HFF-Myc (cell line): ENCODE results near the gene CPNE5.

Experiments used
- DNase-seq: peaks from one replicate; pipeline ENCODE4 v3.0.0-alpha.2; 2011; ENCODE audit warnings: low read depth; ENCODE audit errors: extremely low read depth
- H3K4me3 ChIP-seq: replicated peaks from 2 replicates; pipeline ENCODE4 v1.5.1; 2011; ENCODE audit warnings: low read depth, mild to moderate bottlenecking, control low read depth, low read length
- CTCF ChIP-seq: IDR thresholded peaks from 2 replicates; pipeline ENCODE4 v1.5.1; 2012; ENCODE audit warnings: mild to moderate bottlenecking, low read depth, low read length, control low read depth; ENCODE audit errors: missing control alignments

The CPNE5 gene

GRCh38 chr6:36793296-36793912 lies 45.8 kb downstream of the CPNE5 start:
- no peak overlapping the region for H3K4me3 ChIP-seq
- TF ChIP-seq CTCF, result no peak
- DNase-seq, result no peak

- TF ChIP-seq CTCF, result no peak
- no peak overlapping the region for H3K4me3 ChIP-seq
- no peak for DNase-seq
Observed at GRCh38 chr6:36791521-36792135, 47.6 kb downstream of the CPNE5 start.

GRCh38 chr6:36791085-36791484 lies 48.2 kb downstream of the CPNE5 start:
- no peak for DNase-seq
- no peak overlapping the region for H3K4me3 ChIP-seq
- TF ChIP-seq CTCF, result no peak

GRCh38 chr6:36788768-36789167 lies 50.5 kb downstream of the CPNE5 start:
- no peak overlapping the region for H3K4me3 ChIP-seq
- no peak for TF ChIP-seq CTCF
- DNase-seq, result no peak

- no peak for TF ChIP-seq CTCF
- no peak for DNase-seq
- H3K4me3 ChIP-seq, result no peak overlapping the region
Observed at GRCh38 chr6:36788186-36788585, 51.1 kb downstream of the CPNE5 start.

- no peak for TF ChIP-seq CTCF
- no peak overlapping the region for H3K4me3 ChIP-seq
- no peak for DNase-seq
Observed at GRCh38 chr6:36787210-36787609, 52.0 kb downstream of the CPNE5 start.
